Nasal cavity respiratory epithelium epithelial cell of viscerocranial mucosa (primary cell): ENCODE measurements around the gene TMEM167B. TPM values are rescaled to one million over a fixed set of nuclear protein-coding genes. Genes with fewer than 3 reads are reported as not detected.

Experiments
- total RNA-seq: library from RNA; depleted of rRNA; stranded (reverse); fragments of >200 nt; gene quantifications from 2 replicates; pipeline ENCODE4 v1.2.3, GENCODE V29; 2014

TMEM167B gene
- total RNA-seq = 52.0 and 57.4 TPM in 2 replicates

DNA sequence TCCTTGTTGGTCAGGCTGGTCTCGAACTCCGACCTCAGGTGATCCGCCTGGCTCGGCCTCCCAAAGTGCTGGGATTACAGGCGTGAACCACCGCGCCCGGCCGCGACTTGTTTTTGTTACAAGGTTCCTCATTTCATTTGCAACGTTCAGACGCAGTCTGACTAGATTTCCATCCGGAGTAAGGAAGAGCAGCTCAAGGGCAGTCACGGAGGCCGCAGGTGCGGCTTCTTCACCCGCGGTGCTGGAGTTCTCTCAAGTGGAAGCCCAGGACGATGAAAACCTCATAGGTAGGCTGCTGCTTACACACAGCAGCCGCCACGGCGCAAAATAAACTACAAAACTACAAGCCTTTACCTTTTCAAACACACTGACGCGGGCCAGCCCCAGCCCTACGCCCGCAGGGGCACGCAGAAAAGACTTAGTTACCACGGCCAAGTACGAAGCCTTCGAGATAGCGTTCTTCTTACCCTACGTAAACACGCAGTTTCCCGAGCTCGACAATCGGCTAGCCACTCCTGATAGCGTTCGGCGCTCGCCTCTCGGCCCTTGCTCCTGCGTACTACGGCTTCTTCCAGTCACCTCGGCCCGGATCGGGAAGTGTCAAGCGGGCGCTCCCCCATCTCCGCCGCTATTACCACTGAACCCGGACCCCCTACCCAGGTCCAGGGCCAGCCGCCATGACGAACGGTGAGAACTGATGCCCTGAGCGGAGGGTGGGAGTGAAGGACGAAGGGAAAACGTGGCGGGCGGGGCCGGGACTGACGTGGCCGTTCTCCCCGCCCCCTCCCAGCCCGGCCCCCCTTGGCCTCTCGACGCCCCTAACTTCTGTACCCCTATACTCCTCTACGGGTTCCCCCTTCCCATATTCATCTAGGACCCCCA, at the start of gene TMEM167B:
Gene TMEM167B (plus strand): TSS at position 569 of the 882 bp plus-strand sequence. CDS start 109 bp downstream, at position 678.

DNA sequence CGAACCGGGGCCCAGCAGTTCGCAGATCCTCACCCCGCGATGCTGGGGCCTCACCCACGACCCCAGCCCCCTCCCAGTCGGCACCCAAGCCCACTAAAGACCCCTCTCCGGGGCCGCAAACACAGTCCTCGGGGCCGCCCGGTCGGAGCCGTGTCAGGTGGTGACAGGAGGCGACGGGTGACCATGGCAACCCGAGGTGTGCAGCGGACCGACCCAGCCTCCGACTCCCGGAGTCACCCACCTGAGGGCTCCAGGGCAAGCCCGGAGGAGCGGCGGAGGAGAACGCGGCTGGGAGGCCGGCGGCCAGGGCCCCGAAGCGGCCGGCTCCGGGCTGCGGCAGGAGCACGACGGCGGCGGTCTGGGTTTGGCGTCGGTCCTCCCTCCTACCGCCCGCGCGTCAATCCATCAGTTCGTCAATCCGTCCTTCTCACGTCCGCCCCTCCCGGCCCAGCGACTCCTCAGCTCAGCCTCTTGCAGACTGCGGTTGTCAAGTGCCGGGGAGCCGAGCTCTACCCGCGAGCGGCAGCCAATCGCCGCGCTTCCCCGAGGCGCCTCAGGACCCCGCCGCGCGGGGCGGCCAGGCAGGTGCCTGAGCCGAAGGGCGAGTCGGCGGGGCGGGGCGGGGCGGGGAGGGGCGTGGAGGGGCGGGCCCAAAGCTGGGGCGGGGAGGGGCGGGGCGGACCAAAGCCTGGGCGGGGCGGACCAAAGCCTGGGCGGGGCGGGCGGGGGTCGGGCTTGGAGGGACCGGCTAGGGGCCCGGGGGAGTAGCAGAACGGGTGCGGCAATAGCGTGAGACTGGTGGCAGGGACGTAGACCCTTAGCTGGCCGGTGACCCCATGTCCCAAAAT, 48.7 kb upstream of the TMEM167B start, which contains the start of gene WDR47:
Gene WDR47 (minus strand): TSS at position 482 of the 848 bp plus-strand sequence. CDS start 18,590 bp downstream, outside the sequence.

GRCh38 chr1:109075531-109076490, 14.8 kb upstream of the TMEM167B start, which contains the start of gene TAF13:
TSS of gene TAF13 (minus strand) at chr1:109076003. CDS start at chr1:109075947, 56 bp downstream.

DNA sequence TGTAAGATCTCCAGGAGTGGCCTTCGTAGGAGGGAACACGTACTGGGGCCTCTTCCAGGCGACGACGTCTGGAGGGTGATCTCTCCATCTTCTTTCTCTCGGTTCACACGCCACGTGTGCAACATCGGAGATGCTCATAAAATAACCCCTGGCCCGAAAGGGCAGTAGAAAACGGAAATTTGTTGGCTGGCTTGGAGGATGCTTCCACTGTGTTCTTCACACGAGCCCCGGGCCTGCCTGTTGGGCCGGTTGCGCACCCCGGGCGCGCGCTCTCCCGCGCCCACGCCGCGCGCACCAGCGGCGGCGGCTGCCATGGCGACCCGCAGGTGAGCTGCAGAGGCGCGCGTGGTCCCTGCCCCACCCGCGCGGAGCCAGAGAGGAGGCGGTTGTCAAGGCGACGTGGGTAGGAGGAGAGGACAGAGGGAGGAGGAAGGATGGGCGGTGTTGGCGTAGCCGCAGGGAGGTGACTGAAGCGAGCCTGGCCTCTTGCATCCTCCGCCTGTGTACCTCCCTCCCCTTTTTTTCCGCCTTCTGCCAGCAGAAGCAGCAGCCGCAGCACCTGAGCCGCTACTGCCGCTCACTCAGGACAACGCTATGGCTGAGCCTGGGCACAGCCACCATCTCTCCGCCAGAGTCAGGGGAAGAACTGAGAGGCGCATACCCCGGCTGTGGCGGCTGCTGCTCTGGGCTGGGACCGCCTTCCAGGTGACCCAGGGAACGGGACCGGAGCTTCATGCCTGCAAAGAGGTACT, 23.2 kb downstream of the TMEM167B start, which contains the start of gene ELAPOR1:
Gene ELAPOR1 (plus strand): TSS at position 526 of the 752 bp plus-strand sequence. CDS start 69 bp downstream, at position 595.

Other genes with a start within 250 kb of the TMEM167B start
- gene AKNAD1, start 233.7 kb upstream of the TMEM167B start, total RNA-seq = 0.68 TPM in 1 of 2 replicates, not detected in the other
- gene GPSM2, start 213.8 kb upstream of the TMEM167B start, total RNA-seq = 69.6 and 109 TPM in 2 replicates
- gene CLCC1, start 127.3 kb upstream of the TMEM167B start, total RNA-seq = 29.4 and 36.6 TPM in 2 replicates
- 30.4 and 32.0 TPM in 2 replicates for gene WDR47, start 48.7 kb upstream of the TMEM167B start, total RNA-seq
- 123 and 193 TPM in 2 replicates for gene TAF13, start 14.8 kb upstream of the TMEM167B start, total RNA-seq
- gene ELAPOR1, start 23.4 kb downstream of the TMEM167B start, total RNA-seq = under 0.01 and 0.14 TPM in 2 replicates
- gene SARS1, start 123.2 kb downstream of the TMEM167B start, total RNA-seq = 492 and 515 TPM in 2 replicates
- gene CELSR2, start 158.8 kb downstream of the TMEM167B start, total RNA-seq = 14.7 and 117 TPM in 2 replicates
- gene PSRC1, start 192.4 kb downstream of the TMEM167B start, total RNA-seq = 0.68 and 1.4 TPM in 2 replicates
- not detected in 2 replicates for gene MYBPHL, start 216.2 kb downstream of the TMEM167B start, total RNA-seq